Activated CD8-positive, alpha-beta memory T cell treated with anti-CD3 and anti-CD28 coated beads, Interleukin-2, amount 50 U/mL, for 24 hours (primary cell): ENCODE results near the gene ARMC9.

ENCODE experiments used
- DNase-seq: peaks from one replicate; pipeline ENCODE4 v3.0.0-alpha.2; 2020; ENCODE audit errors: extremely low read depth

The ARMC9 gene

GRCh38 chr2:231415029-231415428 is 216.6 kb downstream of the ARMC9 start:
- DNase-seq: no peak

DNA sequence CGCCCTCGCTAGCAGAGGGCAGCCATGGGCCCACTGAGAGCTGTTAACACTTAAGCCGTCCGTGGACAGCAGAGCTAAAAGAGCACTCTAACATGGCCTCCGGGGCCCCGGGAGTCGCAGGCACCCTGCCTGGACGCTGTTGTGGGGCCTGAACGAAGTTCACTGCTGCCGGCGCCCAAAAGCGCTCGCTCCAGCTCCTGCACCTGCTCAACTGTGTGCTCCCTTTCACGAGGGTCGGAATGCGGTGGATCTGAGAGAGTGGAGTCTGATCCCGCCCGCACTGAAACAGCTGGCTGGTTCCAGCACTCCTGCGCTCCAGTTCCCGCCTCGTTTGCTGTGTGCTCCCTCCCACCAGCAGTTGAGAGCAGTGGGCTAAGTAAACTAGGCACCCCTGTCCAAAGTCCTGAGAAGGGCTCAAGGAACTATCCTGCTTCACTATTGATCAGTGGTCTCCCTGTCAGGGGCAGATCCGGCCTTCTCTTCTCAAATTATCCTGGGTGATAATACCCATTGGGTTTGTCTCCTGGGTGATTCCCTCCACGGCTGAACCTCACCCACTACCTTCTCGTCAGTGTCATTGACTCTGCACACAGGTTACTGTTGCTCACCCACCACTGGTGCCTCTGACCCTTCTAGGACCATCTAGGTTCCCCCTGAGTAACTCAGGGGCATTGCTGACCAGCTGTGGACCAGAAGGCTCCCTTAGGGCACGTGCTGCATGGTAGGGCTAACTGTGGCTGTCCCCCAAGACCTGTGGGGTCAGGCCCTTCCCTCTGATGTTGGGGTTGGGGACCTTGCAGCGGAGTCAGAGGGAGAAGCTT is 220.6 kb downstream of the ARMC9 start:
- DNase-seq: no peak

GRCh38 chr2:231421051-231421580 is 222.7 kb downstream of the ARMC9 start:
- no peak for DNase-seq

GRCh38 chr2:231422056-231422455 is 223.6 kb downstream of the ARMC9 start:
- no peak for DNase-seq

DNA sequence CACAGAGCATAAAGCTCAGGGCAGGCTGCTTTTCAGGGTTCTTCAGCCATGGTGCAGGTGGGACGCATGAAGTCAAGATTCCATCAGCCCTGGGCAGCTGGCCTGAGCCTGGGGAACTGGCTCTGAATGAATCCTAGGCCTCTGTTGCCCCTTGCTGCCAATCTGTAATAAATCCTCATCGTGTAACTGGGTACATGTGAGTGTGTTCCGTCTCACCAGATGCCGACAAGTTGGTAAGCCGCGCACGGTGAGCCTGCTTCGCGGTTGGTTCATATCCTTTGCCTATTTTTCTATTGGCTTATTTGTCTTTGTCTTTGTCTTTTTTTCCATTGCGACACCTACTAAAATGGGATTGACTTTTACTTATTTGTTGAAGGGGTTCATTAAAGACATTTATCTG is 224.7 kb downstream of the ARMC9 start:
- DNase-seq: no peak
